Sigmoid colon (tissue), 7 donors: Measurements from ENCODE around the gene ANK2. TPM values are rescaled to one million over a fixed set of nuclear protein-coding genes. Genes with fewer than 3 reads are reported as not detected.

ENCODE experiments used
- DNase-seq: peaks from one replicate; pipeline ENCODE4 v3.0.0-alpha.2; 2019
- H3K27ac ChIP-seq, 4 donors: fragments of 200-600 bp; sonication (generic); one replicate each; pipeline ENCODE4 v1.5.1; 2016 to 2019; ENCODE audit warnings: mild to moderate bottlenecking in 1 of 4
- H3K27me3 ChIP-seq, 3 donors: fragments of 200-600 bp; sonication (generic); one replicate each; pipeline ENCODE4 v1.5.1; 2019; ENCODE audit warnings: mild to moderate bottlenecking in 1 of 3
- H3K36me3 ChIP-seq, 4 donors: fragments of 200-600 bp; sonication (generic); one replicate each; pipeline ENCODE4 v1.5.1; 2016 to 2019
- H3K4me1 ChIP-seq, 4 donors: fragments of 200-600 bp; sonication (generic); one replicate each; pipeline ENCODE4 v1.5.1; 2017 to 2019
- H3K4me3 ChIP-seq, 4 donors: fragments of 200-600 bp; sonication (generic); one replicate each; pipeline ENCODE4 v1.5.1; 2017 to 2019; ENCODE audit warnings: mild to moderate bottlenecking in 2 of 4, moderate library complexity in 1 of 4
- H3K9me3 ChIP-seq, 4 donors: fragments of 200-600 bp in 3 of 4; sonication (generic) in 3 of 4; one replicate each; pipeline versions ENCODE4 v1.5.1 to v1.6.1; 2013 to 2019
- EP300 ChIP-seq, 4 donors: sonication (generic); formaldehyde crosslinking; IDR thresholded peaks; one replicate each; pipeline ENCODE4 v1.6.1; 2017; ENCODE audit warnings: antibody characterized with exemption in 4 of 4
- POLR2A ChIP-seq, 2 donors: fragments of 450-650 bp; IDR thresholded peaks; one replicate each; pipeline ENCODE4 v1.6.1; 2016; ENCODE audit warnings: antibody characterized with exemption in 2 of 2, mild to moderate bottlenecking in 2 of 2, moderate library complexity in 2 of 2
- POLR2AphosphoS5 ChIP-seq, 4 donors: sonication (generic); formaldehyde crosslinking; IDR thresholded peaks; one replicate each; pipeline ENCODE4 v1.6.1; 2017; ENCODE audit warnings: antibody characterized with exemption in 4 of 4
- WGBS, 2 donors: extraction: QIAGEN DNeasy Blood & Tissue Kit; methylation state at CpG; one replicate each; pipeline ENCODE4 v1.1.7; 2013; 5-methylcytosine and 5-hydroxymethylcytosine counted together
- intact Hi-C: fragments of 100-400 bp; cut with DNase I; formaldehyde crosslinking; loops from one replicate; pipeline ENCODE4 v1.15.1; 2023
- polyA plus RNA-seq, 3 donors: library from polyadenylated mRNA; stranded (reverse); fragments of 200-250 nt; gene quantifications; one replicate each; pipeline ENCODE4 v1.2.3, GENCODE V29; 2013
- total RNA-seq, 4 donors: library from RNA; depleted of rRNA; stranded (reverse); fragments of >200 nt; gene quantifications; one replicate each; pipeline ENCODE4 v1.1.0, GENCODE V29; 2016
- TF ChIP-seq, protein P1 (sequence below), 4 experiments: fragments of 450-650 bp in 3 of 4; fragments of 200-600 bp in 1 of 4; IDR thresholded peaks; one replicate each; pipeline ENCODE4 v1.5.1; 2016 to 2019; ENCODE audit warnings: antibody characterized with exemption in 4 of 4, mild to moderate bottlenecking in 3 of 4, moderate library complexity in 2 of 4
- donor health status: healthy with polysubstance abuse.
- donor health status: Bipolar disorder and iron deficiency.
- donor health status: healthy.

ANK2 gene
- total and polyA plus RNA-seq, 7 donors: 1.4 to 141 (median 69.8) TPM

GRCh38 chr4:113288257-113288656 lies 238.8 kb downstream of the ANK2 start:
- no peak for DNase-seq
- Histone ChIP-seq H3K4me3 (no peak overlapping the region), H3K36me3 (peaks cover 0 to 4% (median 0%) of the 10 kb centered on the region in 4 donors), H3K27ac (peak overlapping the region in 2 of 4 donors; percentile 11 to 40), H3K9me3 (no peaks in the 10 kb centered on the region), H3K4me1 (peaks cover 0 to 47% (median 25%) of the 10 kb centered on the region in 4 donors), H3K27me3 (no peaks in the 10 kb centered on the region)
- TF ChIP-seq, protein P1, sequence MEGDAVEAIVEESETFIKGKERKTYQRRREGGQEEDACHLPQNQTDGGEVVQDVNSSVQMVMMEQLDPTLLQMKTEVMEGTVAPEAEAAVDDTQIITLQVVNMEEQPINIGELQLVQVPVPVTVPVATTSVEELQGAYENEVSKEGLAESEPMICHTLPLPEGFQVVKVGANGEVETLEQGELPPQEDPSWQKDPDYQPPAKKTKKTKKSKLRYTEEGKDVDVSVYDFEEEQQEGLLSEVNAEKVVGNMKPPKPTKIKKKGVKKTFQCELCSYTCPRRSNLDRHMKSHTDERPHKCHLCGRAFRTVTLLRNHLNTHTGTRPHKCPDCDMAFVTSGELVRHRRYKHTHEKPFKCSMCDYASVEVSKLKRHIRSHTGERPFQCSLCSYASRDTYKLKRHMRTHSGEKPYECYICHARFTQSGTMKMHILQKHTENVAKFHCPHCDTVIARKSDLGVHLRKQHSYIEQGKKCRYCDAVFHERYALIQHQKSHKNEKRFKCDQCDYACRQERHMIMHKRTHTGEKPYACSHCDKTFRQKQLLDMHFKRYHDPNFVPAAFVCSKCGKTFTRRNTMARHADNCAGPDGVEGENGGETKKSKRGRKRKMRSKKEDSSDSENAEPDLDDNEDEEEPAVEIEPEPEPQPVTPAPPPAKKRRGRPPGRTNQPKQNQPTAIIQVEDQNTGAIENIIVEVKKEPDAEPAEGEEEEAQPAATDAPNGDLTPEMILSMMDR (IDR thresholded peaks at IDR 0.05): no peak
- TF ChIP-seq POLR2A (IDR thresholded peaks at IDR 0.05) (no peak), EP300 (IDR thresholded peaks at IDR 0.05) (no peak), POLR2AphosphoS5 (IDR thresholded peaks at IDR 0.05) (no peak)
- intact Hi-C loops: no loop called here
- 86 to 88% methylated on average over 2 of the region's 2 CpGs for WGBS, 2 donors

DNA sequence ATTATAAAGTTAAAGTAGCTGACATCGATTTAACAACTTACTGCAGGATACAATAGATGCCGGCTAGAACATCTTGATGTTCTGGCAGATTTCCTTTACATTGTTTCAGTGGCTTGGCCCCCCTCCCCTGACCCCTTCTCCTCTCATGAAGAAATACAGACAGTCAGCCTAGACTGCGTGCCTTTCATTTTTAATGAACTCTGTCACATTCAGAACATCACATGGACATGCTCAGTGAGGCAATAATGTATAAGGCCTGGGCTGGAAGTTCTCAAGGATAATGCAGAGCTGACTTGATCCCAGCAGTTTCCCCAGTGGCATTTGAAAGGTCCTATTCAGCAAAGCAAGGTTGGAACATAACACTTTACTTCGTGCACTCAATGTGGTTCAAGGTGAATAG lies 239.2 kb downstream of the ANK2 start:
- TF ChIP-seq POLR2AphosphoS5 (IDR thresholded peaks at IDR 0.05): peak in 1 of 4 donors; percentile 27
- TF ChIP-seq, protein P1 (IDR thresholded peaks at IDR 0.05): no peak
- TF ChIP-seq EP300 (IDR thresholded peaks at IDR 0.05): no peak
- TF ChIP-seq POLR2A (IDR thresholded peaks at IDR 0.05): no peak
- H3K27me3 ChIP-seq: no peaks in the 10 kb centered on the region
- 84 to 85% methylated on average over 4 of the region's 4 CpGs for WGBS, 2 donors
- DNase-seq: no peak
- H3K4me1 ChIP-seq: peaks cover 0 to 51% (median 29%) of the 10 kb centered on the region in 4 donors
- intact Hi-C loops: no loop called here
- no peaks in the 10 kb centered on the region for H3K9me3 ChIP-seq
- H3K27ac ChIP-seq: peak overlapping the region in 2 of 4 donors; percentile 11 to 40
- no peak overlapping the region for H3K4me3 ChIP-seq
- H3K36me3 ChIP-seq: peaks cover 0 to 4% (median 0%) of the 10 kb centered on the region in 4 donors

DNA sequence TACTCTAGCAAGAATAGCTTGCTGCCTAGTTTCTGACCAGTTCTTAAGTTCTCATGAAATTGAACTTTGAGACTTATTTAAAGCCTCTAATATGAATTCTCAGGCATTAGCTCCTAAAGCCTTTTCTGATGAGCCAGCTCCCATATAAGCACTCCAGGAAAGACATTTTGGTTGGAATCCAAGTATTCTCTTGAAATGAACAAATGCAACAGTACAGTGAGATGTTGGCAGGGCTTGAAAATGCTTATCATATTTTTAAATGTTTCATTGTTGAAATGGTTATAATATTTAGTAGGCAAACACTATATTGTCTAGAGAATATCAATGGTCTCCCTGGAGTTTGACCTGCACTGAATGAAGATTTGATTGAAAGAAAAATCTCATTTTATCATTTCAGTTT lies 240.3 kb downstream of the ANK2 start:
- H3K36me3 ChIP-seq: peaks cover 0 to 4% (median 0%) of the 10 kb centered on the region in 4 donors
- H3K27ac ChIP-seq: peak overlapping the region in 3 of 4 donors; percentile 11 to 40 (median 36)
- no peak for TF ChIP-seq POLR2AphosphoS5 (IDR thresholded peaks at IDR 0.05)
- no peak for TF ChIP-seq EP300 (IDR thresholded peaks at IDR 0.05)
- TF ChIP-seq, protein P1 (IDR thresholded peaks at IDR 0.05): no peak
- no peak for TF ChIP-seq POLR2A (IDR thresholded peaks at IDR 0.05)
- H3K4me3 ChIP-seq: no peak overlapping the region
- no peaks in the 10 kb centered on the region for H3K9me3 ChIP-seq
- H3K4me1 ChIP-seq: peaks cover 0 to 61% (median 36%) of the 10 kb centered on the region in 4 donors
- no peaks in the 10 kb centered on the region for H3K27me3 ChIP-seq
- intact Hi-C loops: no loop called here
- DNase-seq: no peak

DNA sequence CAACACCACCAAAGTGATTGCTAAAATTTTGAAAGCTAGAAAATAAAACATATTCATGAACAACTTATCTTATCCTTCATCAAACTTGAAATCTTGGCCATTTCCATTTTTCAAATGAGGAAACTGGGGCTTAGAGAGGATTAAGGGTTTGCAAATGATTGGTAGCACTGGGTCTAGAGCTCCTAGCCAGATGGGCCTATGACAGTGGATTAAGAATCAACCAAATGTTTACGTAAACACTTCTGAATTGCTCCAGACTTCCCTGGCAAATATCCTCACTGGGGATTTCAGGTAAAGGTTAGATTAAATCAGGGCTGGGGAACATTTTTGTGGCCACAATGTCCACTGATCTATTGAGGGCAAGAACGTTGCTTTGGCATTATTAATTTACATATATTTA lies 241.2 kb downstream of the ANK2 start:
- Histone ChIP-seq H3K27ac (peak overlapping the region in 3 of 4 donors; percentile 1 to 81 (median 80)), H3K27me3 (no peaks in the 10 kb centered on the region), H3K9me3 (no peaks in the 10 kb centered on the region), H3K4me3 (no peak overlapping the region), H3K4me1 (peaks cover 0 to 68% (median 40%) of the 10 kb centered on the region in 4 donors), H3K36me3 (peaks cover 0 to 2% (median 0%) of the 10 kb centered on the region in 4 donors)
- DNase-seq: no peak
- WGBS, 2 donors: 44 to 60% methylated on average over 2 of the region's 2 CpGs
- TF ChIP-seq, protein P1 (IDR thresholded peaks at IDR 0.05): no peak
- no peak for TF ChIP-seq POLR2AphosphoS5 (IDR thresholded peaks at IDR 0.05)
- intact Hi-C loops: no loop called here
